ENCODE results near the gene ZNF841.
"Not testable (repeated sequence)": the region's sequence is repeated elsewhere in the genome, so short reads cannot be mapped to it uniquely, and the experiment has no call there.

ZNF841 gene

DNA sequence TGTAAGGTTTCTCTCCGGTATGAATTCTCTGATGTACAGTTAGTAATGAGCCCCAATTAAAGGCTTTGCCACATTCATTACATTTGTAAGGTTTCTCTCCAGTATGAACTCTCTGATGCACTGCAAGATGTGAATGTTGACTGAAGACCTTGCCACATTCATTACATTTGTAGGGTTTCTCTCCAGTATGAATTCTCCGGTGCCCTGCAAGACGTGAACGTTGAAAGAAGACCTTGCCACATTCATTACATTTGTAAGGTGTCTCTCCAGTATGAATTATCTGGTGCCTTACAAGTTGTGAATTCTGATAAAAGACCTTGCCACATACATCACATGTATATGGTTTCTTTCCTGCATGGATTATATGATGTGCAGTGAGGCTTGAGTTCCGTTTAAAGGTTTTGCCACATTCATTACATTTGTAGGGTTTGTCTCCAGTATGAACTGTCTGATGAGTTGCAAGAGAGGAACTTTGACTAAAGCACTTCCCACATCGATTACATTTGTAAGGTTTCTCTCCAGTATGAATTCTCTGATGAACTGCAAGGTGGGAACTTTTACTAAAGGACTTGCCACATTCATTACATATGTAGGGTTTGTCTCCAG is 29.2 kb downstream of the ZNF841 start:
- DNase-seq = no peak

GRCh38 chr19:52065399-52065798 is 30.2 kb downstream of the ZNF841 start:
- DNase-seq = no peak

- not testable (repeated sequence) for DNase-seq
Observed at GRCh38 chr19:52056480-52056879, 39.1 kb downstream of the ZNF841 start.

DNA sequence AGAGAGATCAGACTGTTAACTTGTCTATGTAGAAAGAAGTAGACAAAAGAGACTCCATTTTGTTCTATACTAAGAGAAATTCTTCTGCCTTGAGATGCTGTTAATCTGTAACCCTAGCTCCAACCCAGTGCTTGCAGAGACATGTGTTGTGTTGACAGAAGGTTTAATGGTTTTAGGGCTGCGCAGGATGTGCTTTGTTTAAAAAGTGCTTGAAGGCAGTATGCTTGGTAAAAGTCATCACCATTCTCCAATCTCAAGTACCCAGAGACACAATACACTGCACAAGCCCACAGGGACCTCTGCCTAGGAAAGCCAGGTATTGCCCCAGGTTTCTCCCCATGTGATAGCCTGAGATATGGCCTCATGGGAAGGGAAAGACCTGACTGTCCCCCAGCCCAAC is 43.8 kb downstream of the ZNF841 start:
- not testable (repeated sequence) for DNase-seq

GRCh38 chr19:52048555-52049501 is 46.7 kb downstream of the ZNF841 start, which contains the start of gene ZNF432:
ZNF432 (minus strand) TSS chr19:52048838; CDS start chr19:52046868, 1,970 bp downstream.
- DNase-seq = peak; percentile 86

DNA sequence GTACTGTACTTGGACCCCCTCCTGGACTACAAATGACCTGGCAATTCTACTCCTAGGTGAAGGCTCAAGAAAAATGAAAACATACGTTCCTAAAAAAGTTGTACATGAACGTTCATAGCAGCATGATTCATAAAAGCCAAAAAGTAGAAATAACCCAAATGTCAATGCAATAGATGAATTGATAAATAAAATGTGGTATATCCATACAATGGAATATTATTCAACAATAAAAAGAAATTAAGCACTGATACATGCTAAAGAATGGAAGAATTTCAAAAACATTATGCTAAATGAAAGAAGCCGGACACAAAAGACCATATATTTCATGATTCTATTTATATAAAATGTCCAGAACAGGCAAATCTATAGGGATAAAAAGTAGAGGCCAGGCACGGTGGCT is 56.4 kb downstream of the ZNF841 start:
- DNase-seq = no peak

DNA sequence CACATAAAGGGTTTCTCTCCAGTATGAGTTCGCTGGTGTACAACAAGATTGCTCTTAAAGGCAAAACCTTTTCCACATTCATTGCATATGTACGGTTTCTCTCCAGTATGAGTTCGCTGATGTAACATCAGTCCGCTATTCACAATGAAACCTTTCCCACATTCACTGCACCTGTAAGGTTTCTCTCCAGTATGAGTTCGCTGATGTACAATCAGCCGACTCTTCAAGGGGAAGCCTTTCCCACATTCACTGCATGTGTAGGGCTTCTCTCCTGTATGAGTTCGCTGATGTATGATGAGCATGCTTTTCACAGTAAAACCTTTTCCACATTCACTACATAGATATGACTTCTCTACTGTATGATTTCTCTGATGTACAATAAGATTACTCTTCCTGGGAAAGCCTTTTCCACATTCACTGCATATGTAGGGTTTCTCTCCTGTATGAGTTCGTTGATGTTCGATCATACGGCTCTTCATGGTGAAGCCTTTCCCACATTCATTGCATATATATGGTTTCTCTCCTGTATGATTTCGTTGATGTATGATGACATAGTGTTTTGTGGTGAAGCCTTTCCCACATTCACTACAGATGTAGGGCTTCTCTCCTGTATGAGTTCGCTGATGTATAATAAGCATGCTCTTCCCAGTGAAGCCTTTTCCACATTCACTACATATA is 61.4 kb downstream of the ZNF841 start:
- no peak for DNase-seq

- DNase-seq = no peak
Observed at GRCh38 chr19:52028780-52029123, 66.8 kb downstream of the ZNF841 start.

DNA sequence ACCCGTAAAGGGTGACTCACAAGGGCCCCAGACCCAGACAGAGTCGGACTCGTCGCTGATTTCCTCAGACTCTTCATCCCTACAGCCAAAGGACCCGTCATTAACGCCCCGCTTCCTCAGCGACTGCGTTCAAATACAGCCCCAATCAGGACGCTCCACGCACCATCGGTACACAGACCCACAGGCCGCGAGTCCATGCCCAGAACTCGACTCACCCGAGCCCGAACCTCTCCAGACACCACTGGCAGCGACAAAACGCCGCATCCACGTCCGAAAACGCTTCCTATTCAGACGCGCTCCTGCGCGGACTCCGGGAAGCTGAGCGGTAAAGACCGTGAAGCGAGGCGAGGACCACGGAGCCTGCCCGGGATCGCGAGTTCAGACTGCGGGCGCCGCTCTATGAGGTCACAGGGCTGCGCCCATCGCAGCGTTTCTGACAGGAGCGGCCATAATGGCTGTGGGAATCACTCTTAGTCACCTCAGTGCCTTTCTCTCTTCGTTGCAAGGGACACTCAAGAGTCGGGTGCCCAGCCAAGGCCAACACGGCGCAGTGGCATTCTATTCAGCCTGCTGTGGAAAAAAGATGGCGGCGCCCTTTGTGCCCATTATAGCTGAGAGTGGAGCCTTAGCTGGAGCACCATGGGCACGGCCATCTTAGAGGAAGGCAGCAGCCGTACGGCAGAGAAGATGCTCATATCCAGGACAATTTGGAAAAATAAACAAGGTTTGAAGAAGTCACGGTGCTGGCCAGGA is 67.4 kb downstream of the ZNF841 start, which contains the start of gene ZNF614:
ZNF614 (minus strand) TSS at position 353 of the 753 bp plus-strand sequence. CDS start 2,634 bp downstream, outside the sequence.
- peak; percentile 88 for DNase-seq

DNA sequence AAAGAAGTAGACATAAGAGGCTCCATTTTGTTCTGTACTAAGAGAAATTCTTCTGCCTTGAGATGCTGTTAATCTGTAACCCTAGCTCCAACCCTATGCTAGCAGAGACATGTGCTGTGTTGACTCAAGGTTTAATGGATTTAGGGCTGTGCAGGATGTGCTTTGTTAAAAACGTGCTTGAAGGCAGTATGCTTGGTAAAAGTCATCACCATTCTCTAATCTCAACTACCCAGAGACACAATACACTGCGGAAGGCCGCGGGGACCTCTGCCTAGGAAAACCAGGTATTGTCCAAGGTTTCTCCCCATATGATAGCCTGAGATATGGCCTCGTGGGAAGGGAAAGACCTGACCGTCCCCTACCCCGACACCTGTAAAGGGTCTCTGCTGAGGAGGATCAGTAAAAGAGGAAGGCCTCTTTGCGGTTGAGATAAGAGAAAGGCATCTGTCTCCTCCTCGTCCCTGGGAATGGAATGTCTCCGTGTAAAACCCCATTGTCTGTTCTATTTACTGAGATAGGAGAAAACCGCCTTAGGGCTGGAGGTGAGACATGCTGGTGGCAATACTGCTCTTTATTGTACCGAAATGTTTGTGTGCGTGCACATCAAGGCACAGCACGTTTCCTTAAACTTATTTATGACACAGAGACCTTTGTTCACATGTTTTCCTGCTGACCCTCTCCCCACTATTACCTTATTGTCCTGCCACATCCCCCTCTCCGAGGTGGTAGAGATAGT is 69.1 kb downstream of the ZNF841 start:
- not testable (repeated sequence) for DNase-seq

- not testable (repeated sequence) for DNase-seq
Observed at GRCh38 chr19:52024478-52024877, 71.1 kb downstream of the ZNF841 start.

DNA sequence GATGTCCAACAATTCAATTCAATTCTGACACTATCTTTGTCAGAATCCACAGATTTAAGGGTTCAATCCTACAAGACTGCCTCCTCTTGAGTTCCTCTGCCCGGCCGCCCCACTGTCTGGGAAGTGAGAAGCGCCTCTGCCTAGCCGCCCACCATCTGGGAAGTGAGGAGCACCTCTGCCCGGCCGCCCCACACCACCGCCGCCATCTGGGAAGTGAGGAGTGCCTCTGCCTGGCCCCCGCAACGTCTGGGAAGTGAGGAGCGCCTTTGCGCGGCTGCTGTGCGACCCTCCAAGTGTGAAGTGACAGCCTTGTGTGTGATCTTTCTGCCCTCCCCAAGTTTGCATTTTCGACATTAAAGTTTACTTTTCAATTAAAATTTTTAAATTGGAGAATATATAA is 73.4 kb downstream of the ZNF841 start:
- DNase-seq = no peak

DNA sequence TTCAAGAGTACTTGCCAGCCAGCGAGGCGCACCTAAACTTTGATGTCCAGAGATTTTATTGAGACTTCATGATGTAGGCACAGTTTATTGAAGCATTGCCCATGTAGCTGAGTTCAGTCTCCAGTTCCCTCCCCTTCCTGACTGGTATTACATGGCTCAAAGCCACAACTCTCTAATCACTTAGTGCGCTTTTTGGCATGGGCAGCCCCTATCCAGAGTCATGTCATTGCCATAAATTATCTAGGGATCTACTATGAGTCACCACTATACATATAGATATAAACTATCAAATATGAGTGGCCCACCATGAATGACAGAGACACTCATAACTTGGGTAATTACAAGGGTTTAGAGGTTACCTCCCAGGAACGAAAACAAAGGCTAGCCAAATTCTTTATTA is 75.1 kb downstream of the ZNF841 start:
- DNase-seq = no peak

All from activated CD4-positive, alpha-beta T cell treated with anti-CD3 and anti-CD28 coated beads, Interleukin-2, Interleukin-6, amounts not matched to agents 100 ng/mL and 50 ng/mL, durations not matched to agents 16 hours and 8 hours (primary cell).